Body of pancreas (tissue), 4 donors: ENCODE results near the gene POU2F2.

Experiments used
- POLR2A ChIP-seq, 3 donors: fragments of 450-650 bp; IDR thresholded peaks; one replicate each; pipeline ENCODE4 v1.6.1; 2016; ENCODE audit warnings: antibody characterized with exemption in 3 of 3, mild to moderate bottlenecking in 2 of 3
- TF ChIP-seq, protein P1 (sequence below), 7 experiments: fragments of 450-650 bp in 4 of 7; fragments of 200-600 bp in 3 of 7; sonication (generic) in 3 of 7; IDR thresholded peaks; one replicate each; pipeline ENCODE4 v1.5.1; 2016 to 2019; ENCODE audit warnings: antibody characterized with exemption in 7 of 7

DNA sequence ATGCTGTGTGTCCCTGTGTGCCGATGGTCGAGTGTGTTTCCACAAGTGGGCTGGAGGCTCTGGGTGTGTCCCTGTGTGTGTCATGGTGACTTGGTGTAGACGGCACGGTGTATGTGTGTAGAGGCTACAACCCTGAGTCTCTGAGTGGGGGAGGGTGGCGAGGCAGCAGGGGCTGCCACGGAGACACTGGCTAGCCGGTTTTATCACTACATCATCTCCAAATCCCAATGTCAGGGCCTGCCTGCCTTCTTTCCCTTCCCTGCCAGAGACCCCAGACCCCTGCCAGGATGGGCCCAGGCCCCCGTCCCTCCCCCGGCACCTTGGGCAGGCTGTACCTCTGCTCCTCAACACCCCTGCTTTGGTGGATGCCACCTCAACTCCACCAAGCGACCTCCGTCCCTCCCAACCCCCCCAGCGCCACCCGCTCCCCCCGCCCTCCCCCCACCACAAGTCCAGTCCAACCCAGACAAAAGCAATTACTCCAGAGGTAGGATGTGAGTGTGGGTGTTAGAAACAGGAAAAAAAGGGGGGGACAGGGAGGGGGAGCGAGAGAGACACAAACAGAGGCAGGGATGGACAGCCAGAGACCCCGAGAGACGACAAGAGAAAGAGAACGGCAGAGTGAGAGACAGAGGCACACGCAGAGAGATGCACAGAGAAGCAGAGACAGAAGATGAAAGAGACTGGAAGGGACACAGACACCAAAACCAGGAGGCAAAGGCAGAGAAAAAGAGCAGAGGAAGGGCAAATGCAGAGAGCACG, 21.6 kb upstream of the POU2F2 start:
- TF ChIP-seq, protein P1, sequence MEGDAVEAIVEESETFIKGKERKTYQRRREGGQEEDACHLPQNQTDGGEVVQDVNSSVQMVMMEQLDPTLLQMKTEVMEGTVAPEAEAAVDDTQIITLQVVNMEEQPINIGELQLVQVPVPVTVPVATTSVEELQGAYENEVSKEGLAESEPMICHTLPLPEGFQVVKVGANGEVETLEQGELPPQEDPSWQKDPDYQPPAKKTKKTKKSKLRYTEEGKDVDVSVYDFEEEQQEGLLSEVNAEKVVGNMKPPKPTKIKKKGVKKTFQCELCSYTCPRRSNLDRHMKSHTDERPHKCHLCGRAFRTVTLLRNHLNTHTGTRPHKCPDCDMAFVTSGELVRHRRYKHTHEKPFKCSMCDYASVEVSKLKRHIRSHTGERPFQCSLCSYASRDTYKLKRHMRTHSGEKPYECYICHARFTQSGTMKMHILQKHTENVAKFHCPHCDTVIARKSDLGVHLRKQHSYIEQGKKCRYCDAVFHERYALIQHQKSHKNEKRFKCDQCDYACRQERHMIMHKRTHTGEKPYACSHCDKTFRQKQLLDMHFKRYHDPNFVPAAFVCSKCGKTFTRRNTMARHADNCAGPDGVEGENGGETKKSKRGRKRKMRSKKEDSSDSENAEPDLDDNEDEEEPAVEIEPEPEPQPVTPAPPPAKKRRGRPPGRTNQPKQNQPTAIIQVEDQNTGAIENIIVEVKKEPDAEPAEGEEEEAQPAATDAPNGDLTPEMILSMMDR (IDR thresholded peaks at IDR 0.05) = no peak
- no peak for TF ChIP-seq POLR2A (IDR thresholded peaks at IDR 0.05)
